GM12801 (cell line): Measurements from ENCODE around the gene TOX2.

Source experiments
- CTCF ChIP-seq: IDR thresholded peaks from one replicate; pipeline ENCODE4 v1.5.1; 2011; ENCODE audit warnings: control low read depth; ENCODE audit not compliant: insufficient read length; ENCODE audit errors: extremely low read depth

Gene TOX2

GRCh38 chr20:43982886-43983285 is 68.2 kb downstream of the TOX2 start:
- no peak for TF ChIP-seq CTCF

- TF ChIP-seq CTCF, result no peak
Observed at GRCh38 chr20:43983359-43983758, 68.7 kb downstream of the TOX2 start.

GRCh38 chr20:43983904-43984361 is 69.3 kb downstream of the TOX2 start:
- TF ChIP-seq CTCF, result no peak

GRCh38 chr20:43984587-43984986 is 69.9 kb downstream of the TOX2 start:
- TF ChIP-seq CTCF, result no peak

- TF ChIP-seq CTCF, result no peak
Observed at GRCh38 chr20:43985121-43985520, 70.5 kb downstream of the TOX2 start.

GRCh38 chr20:43985608-43986316 is 71.1 kb downstream of the TOX2 start:
- TF ChIP-seq CTCF, result no peak

- no peak for TF ChIP-seq CTCF
Observed at GRCh38 chr20:43987018-43987417, 72.4 kb downstream of the TOX2 start.
